Measurements from ENCODE around the gene AGT. TPM values are rescaled to one million over a fixed set of nuclear protein-coding genes. Genes with fewer than 3 reads are reported as not detected.

Gene AGT
- total RNA-seq, 4 donors from 2014 or later = 5.0 to 16.0 (median 8.4) TPM

- H3K4me3 ChIP-seq = no peak overlapping the region
- TF ChIP-seq EP300 (IDR thresholded peaks at IDR 0.05) (no peak), POLR2A (IDR thresholded peaks at IDR 0.05) (no peak), POLR2AphosphoS5 (IDR thresholded peaks at IDR 0.05) (no peak), CTCF (IDR thresholded peaks at IDR 0.05) (no peak)
- H3K27me3 ChIP-seq = no peaks in the 10 kb centered on the region
- ATAC-seq = no peak
- H3K27ac ChIP-seq = peak overlapping the region in 1 of 4 donors; percentile 46
- 28 to 39% methylated on average over 2 to 3 of the region's 3 CpGs for WGBS, 2 donors (ENCODE audit: low coverage in 1 of 2)
- peaks cover 7 to 78% of the 10 kb centered on the region in 2 donors for H3K36me3 ChIP-seq
- no peaks in the 10 kb centered on the region for H3K9me3 ChIP-seq
- peaks cover 0 to 32% (median 3%) of the 10 kb centered on the region in 3 donors for H3K4me1 ChIP-seq
Measured at GRCh38 chr1:230682274-230682673, 31.6 kb downstream of the AGT start.

GRCh38 chr1:230681599-230681998, 32.3 kb downstream of the AGT start:
- Histone ChIP-seq H3K4me1 (peaks cover 0 to 32% (median 3%) of the 10 kb centered on the region in 3 donors), H3K27me3 (no peaks in the 10 kb centered on the region), H3K9me3 (no peaks in the 10 kb centered on the region), H3K27ac (peak overlapping the region in 1 of 4 donors; percentile 46), H3K36me3 (peaks cover 7 to 78% of the 10 kb centered on the region in 2 donors), H3K4me3 (no peak overlapping the region)
- peak; percentile 79 for ATAC-seq
- WGBS, 2 donors (ENCODE audit: low coverage in 1 of 2) = 7 to 24% methylated on average over 1 to 2 of the region's 2 CpGs
- TF ChIP-seq EP300 (IDR thresholded peaks at IDR 0.05) (no peak), POLR2AphosphoS5 (IDR thresholded peaks at IDR 0.05) (peak; percentile 42)

DNA sequence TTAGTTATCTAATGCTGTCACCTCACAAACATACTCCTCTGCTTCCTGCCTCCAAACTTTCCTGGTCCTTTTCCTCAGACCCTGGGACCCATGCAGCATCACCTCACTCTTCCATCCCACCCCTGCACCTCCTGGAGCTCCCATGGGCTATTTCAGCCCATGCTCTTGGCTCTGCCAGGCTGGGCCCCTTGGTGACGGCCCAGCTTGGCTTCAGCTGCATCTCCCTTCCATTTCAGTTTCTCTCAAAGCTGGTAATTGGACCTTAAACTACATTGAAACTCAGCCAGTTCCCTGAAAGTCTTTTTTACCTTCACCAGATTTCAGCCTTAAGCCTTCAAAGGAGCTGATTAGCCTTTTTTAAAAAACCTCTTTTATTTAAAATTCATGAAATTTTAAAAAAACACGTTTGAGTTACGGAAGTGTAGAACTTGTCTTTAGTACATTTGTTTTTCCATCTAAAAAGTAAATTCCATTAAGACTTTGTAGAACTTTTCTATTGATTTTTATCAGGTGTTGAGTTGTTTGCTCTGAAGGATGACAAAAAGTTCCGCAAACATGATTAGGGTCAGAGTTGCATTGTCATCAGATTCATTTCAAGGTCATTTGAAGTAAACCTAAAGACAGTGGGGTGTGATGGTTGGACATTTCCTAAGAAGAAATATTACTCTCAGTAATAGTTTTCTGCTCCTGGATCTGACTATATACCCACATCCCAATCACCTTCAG, 33.5 kb downstream of the AGT start:
- TF ChIP-seq POLR2A (IDR thresholded peaks at IDR 0.05) (no peak), POLR2AphosphoS5 (IDR thresholded peaks at IDR 0.05) (no peak), CTCF (IDR thresholded peaks at IDR 0.05) (no peak), EP300 (IDR thresholded peaks at IDR 0.05) (no peak)
- peaks cover 7 to 78% of the 10 kb centered on the region in 2 donors for H3K36me3 ChIP-seq
- no peak for ATAC-seq

GRCh38 chr1:230679825-230680224, 34.1 kb downstream of the AGT start:
- H3K4me3 ChIP-seq = no peak overlapping the region
- no peak for TF ChIP-seq POLR2AphosphoS5 (IDR thresholded peaks at IDR 0.05)
- peaks cover 4 to 78% of the 10 kb centered on the region in 2 donors for H3K36me3 ChIP-seq
- H3K27me3 ChIP-seq = no peaks in the 10 kb centered on the region
- no peak overlapping the region for H3K27ac ChIP-seq
- no peaks in the 10 kb centered on the region for H3K9me3 ChIP-seq
- H3K4me1 ChIP-seq = peaks cover 0 to 32% (median 3%) of the 10 kb centered on the region in 3 donors
- ATAC-seq = no peak
- WGBS, 2 donors (ENCODE audit: low coverage in 1 of 2) = 86 to 95% methylated on average over 2 of the region's 2 CpGs

More for the DNA sequence above, 33.5 kb downstream of the AGT start:
- WGBS, 2 donors (ENCODE audit: low coverage in 1 of 2) = 55 to 88% methylated on average over 4 of the region's 4 CpGs
- Histone ChIP-seq H3K4me3 (no peak overlapping the region), H3K27me3 (no peaks in the 10 kb centered on the region), H3K4me1 (peaks cover 0 to 32% (median 3%) of the 10 kb centered on the region in 3 donors), H3K9me3 (no peaks in the 10 kb centered on the region), H3K27ac (no peak overlapping the region)

- peaks cover 4 to 78% of the 10 kb centered on the region in 2 donors for H3K36me3 ChIP-seq
- 30 to 48% methylated on average over 3 of the region's 3 CpGs for WGBS, 2 donors (ENCODE audit: low coverage in 1 of 2)
- ATAC-seq = no peak
Measured at GRCh38 chr1:230679192-230679591, 34.7 kb downstream of the AGT start.

More at GRCh38 chr1:230679192-230679591, 34.7 kb downstream of the AGT start:
- H3K9me3 ChIP-seq = no peaks in the 10 kb centered on the region
- H3K4me3 ChIP-seq = no peak overlapping the region
- peaks cover 0 to 32% (median 3%) of the 10 kb centered on the region in 3 donors for H3K4me1 ChIP-seq
- no peak overlapping the region for H3K27ac ChIP-seq
- no peaks in the 10 kb centered on the region for H3K27me3 ChIP-seq
- no peak for TF ChIP-seq POLR2AphosphoS5 (IDR thresholded peaks at IDR 0.05)
- no peak for TF ChIP-seq CTCF (IDR thresholded peaks at IDR 0.05)
- TF ChIP-seq EP300 (IDR thresholded peaks at IDR 0.05) = no peak
- no peak for TF ChIP-seq POLR2A (IDR thresholded peaks at IDR 0.05)

Data from gastroesophageal sphincter (tissue), 4 donors.